Caco-2 (cell line): ENCODE results near the gene LYPD1. TPM values are rescaled to one million over a fixed set of nuclear protein-coding genes. Genes with fewer than 3 reads are reported as not detected.

Source experiments
- BruUV-seq: library from RNA; stranded (reverse); fragments of 400-500 nt; replicated peaks from 2 replicates; lab custom pipeline; 2021; lab: Mats Ljungman, UMichigan
- CTCF ChIA-PET: fragments of 300-600 bp; sonication (Branson Sonifier 250); formaldehyde crosslinking; loops from one replicate; lab custom pipeline; 2022; ENCODE audit warnings: antibody characterized with exemption; lab: Charles Lee
- POLR2A ChIA-PET: fragments of 300-600 bp; sonication (Branson Sonifier 250); formaldehyde crosslinking; loops from one replicate; lab custom pipeline; 2022; ENCODE audit warnings: antibody characterized with exemption; lab: Charles Lee
- DNase-seq, 2 experiments: peaks; one replicate each; pipeline versions ENCODE4 v3.0.0 to v3.0.0-alpha.2; 2020 to 2022
- H3K27me3 ChIP-seq: replicated peaks from 2 replicates; pipeline ENCODE4 v1.6.0; 2011; ENCODE audit warnings: low read length; ENCODE audit not compliant: control insufficient read depth, insufficient read depth
- H3K36me3 ChIP-seq: 2 replicates; pipeline ENCODE4 v1.5.1; 2011; ENCODE audit warnings: low read length; ENCODE audit not compliant: control insufficient read depth, insufficient read depth
- H3K4me1 ChIP-seq: fragments of 250-450 bp; sonication (Bioruptor Pico); 2 replicates; pipeline ENCODE4 v1.5.1; 2020; ENCODE audit warnings: mild to moderate bottlenecking
- H3K4me3 ChIP-seq: 2 replicates; pipeline ENCODE4 v1.5.1; 2011; ENCODE audit warnings: low read depth, mild to moderate bottlenecking, control low read depth, low read length
- H3K9me3 ChIP-seq: fragments of 250-450 bp; sonication (Bioruptor Pico); 2 replicates; pipeline ENCODE4 v1.5.1; 2020; ENCODE audit warnings: mild to moderate bottlenecking, moderate library complexity
- H3K27ac Mint-ChIP-seq: one replicate; pipeline ENCODE4 v1.8.0; 2022; ENCODE audit warnings: mixed read lengths; ENCODE audit not compliant: unreplicated experiment
- H3K27me3 Mint-ChIP-seq: one replicate; pipeline ENCODE4 v1.8.0; 2022; ENCODE audit warnings: mixed read lengths; ENCODE audit not compliant: insufficient read depth, unreplicated experiment
- H3K36me3 Mint-ChIP-seq: one replicate; pipeline ENCODE4 v1.8.0; 2022; ENCODE audit warnings: mild to moderate bottlenecking, mixed read lengths; ENCODE audit not compliant: insufficient read depth, unreplicated experiment
- H3K4me1 Mint-ChIP-seq: one replicate; pipeline ENCODE4 v1.8.0; 2022; ENCODE audit warnings: low read depth, mixed read lengths; ENCODE audit not compliant: unreplicated experiment
- H3K4me3 Mint-ChIP-seq: one replicate; pipeline ENCODE4 v1.8.0; 2022; ENCODE audit warnings: mild to moderate bottlenecking, moderate library complexity, mixed read lengths; ENCODE audit not compliant: unreplicated experiment
- H3K9me3 Mint-ChIP-seq: one replicate; pipeline ENCODE4 v1.8.0; 2022; ENCODE audit warnings: mixed read lengths; ENCODE audit not compliant: unreplicated experiment
- CTCF ChIP-seq, 2 experiments: fragments of 200-600 bp in 1 of 2; IDR thresholded peaks; 1 replicate in 1 of 2; 2 replicates in 1 of 2; pipeline versions ENCODE4 v1.5.1 to v1.8.0; 2011 to 2022; ENCODE audit warnings: antibody characterized with exemption in 1 of 2, control low read depth in 1 of 2, inconsistent platforms in 1 of 2, low read depth in 1 of 2, low read length in 1 of 2, mild to moderate bottlenecking in 1 of 2, moderate library complexity in 1 of 2; ENCODE audit not compliant: insufficient read depth in 1 of 2, severe bottlenecking in 1 of 2, unreplicated experiment in 1 of 2
- intact Hi-C: fragments of 100-400 bp; cut with micrococcal nuclease; formaldehyde crosslinking; loops from one replicate; pipeline ENCODE4 v1.10.0; 2022; ENCODE audit not compliant: unreplicated experiment
- total RNA-seq: library from RNA; stranded (reverse); gene quantifications from 2 replicates; pipeline ENCODE4 v1.2.3, GENCODE V29; 2022

Gene LYPD1
- total RNA-seq, 1 experiment from 2014 or later, result 15.8 TPM

DNA sequence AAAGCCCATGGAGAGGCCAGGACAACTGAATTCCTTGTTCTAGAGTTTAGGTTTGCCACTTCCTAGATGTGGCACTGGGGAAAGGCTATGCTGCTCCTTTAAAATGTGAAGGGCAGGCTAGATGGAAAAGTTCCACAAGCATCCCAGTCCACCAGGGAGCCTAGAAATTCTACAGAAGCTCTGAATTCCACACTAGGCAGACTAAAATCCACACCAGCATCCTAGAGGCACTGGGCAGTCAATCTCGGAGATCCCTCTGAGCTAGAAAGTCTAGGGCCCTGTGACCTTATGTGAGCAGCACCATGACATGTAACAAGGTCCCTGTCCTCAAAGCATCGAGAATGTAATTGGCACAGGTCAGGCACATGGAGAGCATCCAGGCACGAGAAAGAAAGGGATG, 71.5 kb downstream of the LYPD1 start:
- ChIA-PET POLR2A (no interaction called here), CTCF (no interaction called here)
- H3K4me3 Mint-ChIP-seq, result no peak overlapping the region
- DNase-seq, result no peak
- H3K4me1 Mint-ChIP-seq, result peaks cover 5% of the 10 kb centered on the region
- H3K36me3 Mint-ChIP-seq, result no peaks in the 10 kb centered on the region
- H3K27me3 Mint-ChIP-seq, result no peaks in the 10 kb centered on the region
- H3K27me3 ChIP-seq, result no peaks in the 10 kb centered on the region
- H3K27ac Mint-ChIP-seq, result peak overlapping the region; percentile 45
- intact Hi-C loops, result no loop called here
- TF ChIP-seq CTCF (IDR thresholded peaks at IDR 0.05; ENCODE audit: insufficient read depth in 1 of 2, low read depth in 1 of 2, low read length in 1 of 2, severe bottlenecking in 1 of 2, unreplicated experiment in 1 of 2), result no peak
- H3K36me3 ChIP-seq, result no peaks in the 10 kb centered on the region; the same call in 1 of the 2 replicates
- no peak overlapping the region for H3K4me3 ChIP-seq
- no TSS peak for BruUV-seq
- no peaks in the 10 kb centered on the region for H3K9me3 Mint-ChIP-seq
- peaks cover 4% of the 10 kb centered on the region; the same call in 1 of the 2 replicates for H3K4me1 ChIP-seq
- H3K9me3 ChIP-seq, result 0 out of 2 replicates have a peak, but pooled peaks cover 3% of the 10 kb centered on the region

- Histone ChIP-seq H3K9me3 (0 out of 2 replicates have a peak, but pooled peaks cover 3% of the 10 kb centered on the region), H3K4me3 (no peak overlapping the region), H3K27me3 (no peaks in the 10 kb centered on the region), H3K4me1 (peaks cover 11% of the 10 kb centered on the region), H3K36me3 (no peaks in the 10 kb centered on the region; the same call in 1 of the 2 replicates)
- Mint-ChIP-seq H3K36me3 (no peaks in the 10 kb centered on the region), H3K4me1 (peaks cover 10% of the 10 kb centered on the region), H3K27me3 (no peaks in the 10 kb centered on the region), H3K4me3 (no peak overlapping the region), H3K9me3 (no peaks in the 10 kb centered on the region), H3K27ac (no peak overlapping the region)
- CTCF ChIA-PET, result no interaction called here
- no TSS peak for BruUV-seq
- intact Hi-C loops, result no loop called here
- no peak for TF ChIP-seq CTCF (IDR thresholded peaks at IDR 0.05; ENCODE audit: insufficient read depth in 1 of 2, low read depth in 1 of 2, low read length in 1 of 2, severe bottlenecking in 1 of 2, unreplicated experiment in 1 of 2)
- no peak for DNase-seq
- POLR2A ChIA-PET, result no interaction called here
Observed at GRCh38 chr2:132597831-132598230, 72.2 kb downstream of the LYPD1 start.

GRCh38 chr2:132597166-132597565, 72.8 kb downstream of the LYPD1 start:
- Histone ChIP-seq H3K27me3 (no peaks in the 10 kb centered on the region), H3K9me3 (0 out of 2 replicates have a peak, but pooled peaks cover 3% of the 10 kb centered on the region), H3K4me1 (peaks cover 18% of the 10 kb centered on the region), H3K4me3 (no peak overlapping the region), H3K36me3 (no peaks in the 10 kb centered on the region; the same call in 1 of the 2 replicates)
- Mint-ChIP-seq H3K36me3 (no peaks in the 10 kb centered on the region), H3K4me3 (no peak overlapping the region), H3K27me3 (no peaks in the 10 kb centered on the region), H3K4me1 (peaks cover 14% of the 10 kb centered on the region), H3K27ac (no peak overlapping the region), H3K9me3 (no peaks in the 10 kb centered on the region)
- no peak for DNase-seq
- TF ChIP-seq CTCF (IDR thresholded peaks at IDR 0.05; ENCODE audit: insufficient read depth in 1 of 2, low read depth in 1 of 2, low read length in 1 of 2, severe bottlenecking in 1 of 2, unreplicated experiment in 1 of 2), result no peak
- intact Hi-C loops, result no loop called here
- BruUV-seq, result no TSS peak
- ChIA-PET CTCF (no interaction called here), POLR2A (no interaction called here)
